ENCODE results near the gene ANGPTL2.

The ANGPTL2 gene

DNA sequence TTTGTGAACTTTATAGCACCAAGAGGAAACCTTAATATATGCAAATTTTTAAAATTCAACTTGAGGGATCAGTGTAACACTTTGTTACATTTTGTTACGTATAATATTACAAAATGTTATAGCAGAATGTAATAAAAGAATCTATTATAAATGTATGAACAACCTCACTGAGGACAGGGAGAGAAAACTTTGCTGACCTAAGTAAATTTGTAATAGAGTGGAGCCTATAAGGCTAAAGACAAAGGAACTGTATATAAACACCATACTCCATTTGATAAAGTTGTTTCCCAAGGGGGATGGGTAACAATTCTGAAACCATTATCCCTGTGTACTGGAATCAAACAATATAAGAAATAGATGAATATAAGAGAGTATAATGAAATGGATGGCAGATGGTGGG lies 77.3 kb downstream of the ANGPTL2 start:
- no peak for DNase-seq

DNA sequence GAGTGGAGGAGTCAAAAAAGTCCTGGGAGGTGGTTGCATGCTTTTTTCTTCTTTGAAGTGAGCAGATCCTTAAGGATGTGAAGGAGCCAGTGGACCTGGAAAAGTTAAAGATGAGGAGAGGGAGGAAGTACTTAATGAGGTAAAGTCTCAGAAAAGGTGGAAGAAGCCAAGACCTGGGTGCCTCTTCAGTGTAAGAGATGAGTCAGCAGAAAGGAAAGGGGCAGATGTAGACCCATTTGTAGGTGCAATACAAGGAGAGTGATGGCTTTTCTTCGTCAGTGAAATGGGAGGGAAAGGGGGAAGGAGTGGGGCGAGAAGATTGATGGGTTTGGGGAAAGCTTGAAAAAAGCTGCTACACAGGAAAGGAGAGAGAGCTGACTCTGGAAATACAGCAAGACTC lies 82.9 kb downstream of the ANGPTL2 start:
- no peak for DNase-seq

DNA sequence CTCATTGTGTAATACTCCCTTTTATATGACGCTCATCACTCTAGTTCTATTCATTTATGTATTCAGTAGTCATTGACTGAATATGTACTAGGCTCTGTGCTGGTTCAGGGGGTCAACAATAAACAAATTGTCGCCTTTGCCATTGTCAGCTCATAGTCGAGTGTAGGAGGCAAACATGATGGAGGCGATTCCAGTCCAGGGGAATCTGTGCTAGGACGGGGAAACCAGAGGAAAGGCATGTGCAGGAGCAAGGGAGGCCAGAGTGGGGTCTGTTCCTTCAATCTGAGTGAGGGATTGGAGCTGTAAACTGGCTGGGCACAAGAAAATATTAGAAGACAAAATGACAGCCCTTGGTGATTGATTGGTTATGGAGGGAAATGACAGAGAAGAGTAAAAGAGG lies 83.9 kb downstream of the ANGPTL2 start:
- no peak for DNase-seq
